ENCODE results near the gene MRPL18.
"Not testable (repeated sequence)": the region's sequence is repeated elsewhere in the genome, so short reads cannot be mapped to it uniquely, and the experiment has no call there.

Gene MRPL18

GRCh38 chr6:159777240-159777904, 12.9 kb upstream of the MRPL18 start:
- DNase-seq = no peak

- DNase-seq = no peak
These were observed 12.1 kb upstream of the MRPL18 start for GRCh38 chr6:159778131-159778530.

- DNase-seq = no peak
These were observed 11.6 kb upstream of the MRPL18 start for GRCh38 chr6:159778542-159779103.

GRCh38 chr6:159788276-159788675, 2.0 kb upstream of the MRPL18 start:
- DNase-seq = no peak

GRCh38 chr6:159788753-159789376, 1.4 kb upstream of the MRPL18 start:
- peak; percentile 54 for DNase-seq

GRCh38 chr6:159789377-159790148, 704 bp upstream of the MRPL18 start, which contains the start of gene TCP1:
Gene TCP1 (minus strand): TSS chr6:159789602. CDS start chr6:159789468, 134 bp downstream.
- DNase-seq = peak; percentile 100

- DNase-seq = peak; percentile 31
These were observed 810 bp downstream of the MRPL18 start for GRCh38 chr6:159790956-159791598.

GRCh38 chr6:159794976-159795375, 4.7 kb downstream of the MRPL18 start:
- not testable (repeated sequence) for DNase-seq

- DNase-seq = no peak
These were observed 7.3 kb downstream of the MRPL18 start for GRCh38 chr6:159797554-159797953.

GRCh38 chr6:159800141-159800865, 10.0 kb downstream of the MRPL18 start, which contains the start of gene PNLDC1:
Gene PNLDC1 (plus strand): TSS chr6:159800276. CDS start chr6:159800308, 32 bp downstream.
- no peak for DNase-seq

- DNase-seq = peak; percentile 52
These were observed 11.7 kb downstream of the MRPL18 start for GRCh38 chr6:159801935-159802334.

GRCh38 chr6:159804504-159804903, 14.2 kb downstream of the MRPL18 start:
- no peak for DNase-seq

GRCh38 chr6:159805440-159806020, 15.3 kb downstream of the MRPL18 start:
- no peak for DNase-seq

- peak; percentile 23 for DNase-seq
These were observed 15.8 kb downstream of the MRPL18 start for GRCh38 chr6:159806021-159806458.

GRCh38 chr6:159807150-159807858, 17.0 kb downstream of the MRPL18 start:
- DNase-seq = no peak

GRCh38 chr6:159808647-159809046, 18.4 kb downstream of the MRPL18 start:
- no peak for DNase-seq

GRCh38 chr6:159809149-159809548, 18.9 kb downstream of the MRPL18 start:
- DNase-seq = no peak

- DNase-seq = no peak
These were observed 23.5 kb downstream of the MRPL18 start for GRCh38 chr6:159813781-159814180.

- DNase-seq = no peak
These were observed 25.1 kb downstream of the MRPL18 start for GRCh38 chr6:159815410-159815809.

GRCh38 chr6:159816775-159817174, 26.5 kb downstream of the MRPL18 start:
- peak; percentile 53 for DNase-seq
